Measurements from ENCODE around the gene GPR107.

- TF ChIP-seq, protein P1, sequence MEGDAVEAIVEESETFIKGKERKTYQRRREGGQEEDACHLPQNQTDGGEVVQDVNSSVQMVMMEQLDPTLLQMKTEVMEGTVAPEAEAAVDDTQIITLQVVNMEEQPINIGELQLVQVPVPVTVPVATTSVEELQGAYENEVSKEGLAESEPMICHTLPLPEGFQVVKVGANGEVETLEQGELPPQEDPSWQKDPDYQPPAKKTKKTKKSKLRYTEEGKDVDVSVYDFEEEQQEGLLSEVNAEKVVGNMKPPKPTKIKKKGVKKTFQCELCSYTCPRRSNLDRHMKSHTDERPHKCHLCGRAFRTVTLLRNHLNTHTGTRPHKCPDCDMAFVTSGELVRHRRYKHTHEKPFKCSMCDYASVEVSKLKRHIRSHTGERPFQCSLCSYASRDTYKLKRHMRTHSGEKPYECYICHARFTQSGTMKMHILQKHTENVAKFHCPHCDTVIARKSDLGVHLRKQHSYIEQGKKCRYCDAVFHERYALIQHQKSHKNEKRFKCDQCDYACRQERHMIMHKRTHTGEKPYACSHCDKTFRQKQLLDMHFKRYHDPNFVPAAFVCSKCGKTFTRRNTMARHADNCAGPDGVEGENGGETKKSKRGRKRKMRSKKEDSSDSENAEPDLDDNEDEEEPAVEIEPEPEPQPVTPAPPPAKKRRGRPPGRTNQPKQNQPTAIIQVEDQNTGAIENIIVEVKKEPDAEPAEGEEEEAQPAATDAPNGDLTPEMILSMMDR (IDR thresholded peaks at IDR 0.05) = no peak
- no peak for TF ChIP-seq POLR2A (IDR thresholded peaks at IDR 0.05)
These were observed 126.8 kb downstream of the GPR107 start for GRCh38 chr9:130180516-130180915.
